Astrocyte of the spinal cord (primary cell): ENCODE measurements around the gene CAMTA1.

Experiments
- DNase-seq: peaks from one replicate; pipeline ENCODE4 v3.0.0; 2011; ENCODE audit warnings: low read depth, low spot score
- H3K4me3 ChIP-seq: 2 replicates; pipeline ENCODE4 v1.5.1; 2011; ENCODE audit warnings: low read depth, mild to moderate bottlenecking, low read length, moderate library complexity
- CTCF ChIP-seq: IDR thresholded peaks from 2 replicates; pipeline ENCODE4 v1.5.1; 2012; ENCODE audit warnings: low read depth, mild to moderate bottlenecking, low read length, inconsistent platforms
- in situ Hi-C: cut with HindIII; loops from 2 replicates; pipeline ENCODE4 v1.10.0; 2017; ENCODE audit warnings: low sequenced_read_pairs

CAMTA1 gene

GRCh38 chr1:7536891-7537591 lies 751.8 kb downstream of the CAMTA1 start:
- H3K4me3 ChIP-seq: no peak overlapping the region
- DNase-seq: no peak
- in situ Hi-C loops: no loop called here
- TF ChIP-seq CTCF: no peak

- DNase-seq: peak; percentile 62
- H3K4me3 ChIP-seq: no peak overlapping the region
- in situ Hi-C loops: no loop called here
- no peak for TF ChIP-seq CTCF
These were observed 752.8 kb downstream of the CAMTA1 start for GRCh38 chr1:7538033-7538432.

GRCh38 chr1:7538849-7539768 lies 753.9 kb downstream of the CAMTA1 start:
- no peak for DNase-seq
- no peak overlapping the region for H3K4me3 ChIP-seq
- no peak for TF ChIP-seq CTCF
- in situ Hi-C loops: no loop called here

GRCh38 chr1:7539769-7540175 lies 754.5 kb downstream of the CAMTA1 start:
- DNase-seq: peak; percentile 15
- peak; percentile 43 for TF ChIP-seq CTCF
- in situ Hi-C loops: no loop called here
- H3K4me3 ChIP-seq: no peak overlapping the region

GRCh38 chr1:7540816-7541215 lies 755.6 kb downstream of the CAMTA1 start:
- no peak for TF ChIP-seq CTCF
- in situ Hi-C loops: no loop called here
- no peak for DNase-seq
- no peak overlapping the region for H3K4me3 ChIP-seq

GRCh38 chr1:7541629-7542028 lies 756.4 kb downstream of the CAMTA1 start:
- no peak overlapping the region for H3K4me3 ChIP-seq
- in situ Hi-C loops: no loop called here
- no peak for TF ChIP-seq CTCF
- peak; percentile 40 for DNase-seq
